HEK293 (cell line): ENCODE measurements around the gene PIM2.

Experiments used
- ATF2 ChIP-seq: fragments of 450-650 bp; formaldehyde crosslinking; IDR thresholded peaks from 2 replicates; pipeline ENCODE4 v1.5.1; 2016; ENCODE audit warnings: missing biosample characterization, missing genetic modification characterization, low read depth
- CTCF ChIP-seq: fragments of 450-650 bp; formaldehyde crosslinking; IDR thresholded peaks from 2 replicates; pipeline ENCODE4 v1.5.1; 2016; ENCODE audit warnings: missing biosample characterization, missing genetic modification characterization
- FEZF1 ChIP-seq: fragments of 450-650 bp; formaldehyde crosslinking; IDR thresholded peaks from 2 replicates; pipeline ENCODE4 v1.5.1; 2016; ENCODE audit warnings: missing biosample characterization, missing genetic modification characterization
- INSM2 ChIP-seq: fragments of 450-650 bp; formaldehyde crosslinking; IDR thresholded peaks from 2 replicates; pipeline ENCODE4 v1.5.1; 2016; ENCODE audit warnings: missing biosample characterization, missing genetic modification characterization
- MEIS1 ChIP-seq: sonication (generic); formaldehyde crosslinking; IDR thresholded peaks from 2 replicates; pipeline ENCODE4 v1.8.1; 2022; ENCODE audit warnings: missing genetic modification reagents, mild to moderate bottlenecking, borderline replicate concordance
- MYNN ChIP-seq: fragments of 450-650 bp; formaldehyde crosslinking; IDR thresholded peaks from 2 replicates; pipeline ENCODE4 v1.5.1; 2016; ENCODE audit warnings: missing biosample characterization, missing genetic modification characterization, borderline replicate concordance
- MZF1 ChIP-seq: fragments of 450-650 bp; formaldehyde crosslinking; IDR thresholded peaks from 2 replicates; pipeline ENCODE4 v1.5.1; 2017; ENCODE audit warnings: missing biosample characterization, missing genetic modification characterization, borderline replicate concordance
- SETDB1 ChIP-seq: IDR thresholded peaks from one replicate; pipeline ENCODE4 v1.6.1; 2017; ENCODE audit warnings: mild to moderate bottlenecking, low read length, moderate library complexity, mixed read lengths; ENCODE audit not compliant: insufficient read length
- SP3 ChIP-seq: fragments of 450-650 bp; formaldehyde crosslinking; IDR thresholded peaks from 2 replicates; pipeline ENCODE4 v1.5.1; 2016; ENCODE audit warnings: missing biosample characterization, missing genetic modification characterization
- ZBTB20 ChIP-seq: fragments of 450-650 bp; formaldehyde crosslinking; IDR thresholded peaks from 2 replicates; pipeline ENCODE4 v1.5.1; 2016; ENCODE audit warnings: missing biosample characterization, missing genetic modification characterization
- ZBTB21 ChIP-seq: fragments of 450-650 bp; formaldehyde crosslinking; IDR thresholded peaks from 2 replicates; pipeline ENCODE4 v1.5.1; 2017; ENCODE audit warnings: missing biosample characterization, missing genetic modification characterization
- ZNF184 ChIP-seq: fragments of 450-650 bp; IDR thresholded peaks from 2 replicates; pipeline ENCODE4 v1.5.1; 2018; ENCODE audit warnings: missing biosample characterization, mild to moderate bottlenecking, missing genetic modification characterization
- ZNF292 ChIP-seq: fragments of 450-650 bp; formaldehyde crosslinking; IDR thresholded peaks from 2 replicates; pipeline ENCODE4 v1.5.1; 2016; ENCODE audit warnings: low read depth, missing biosample characterization, missing genetic modification characterization, borderline replicate concordance
- ZNF335 ChIP-seq: fragments of 450-650 bp; formaldehyde crosslinking; conservative IDR thresholded peaks from 2 replicates; pipeline ENCODE4 v1.5.1; 2016; ENCODE audit warnings: missing biosample characterization, missing genetic modification characterization
- ZNF366 ChIP-seq: fragments of 450-650 bp; formaldehyde crosslinking; conservative IDR thresholded peaks from 2 replicates; pipeline ENCODE4 v1.5.1; 2016; ENCODE audit warnings: missing biosample characterization, missing genetic modification characterization
- ZNF37A ChIP-seq: fragments of 450-650 bp; IDR thresholded peaks from 2 replicates; pipeline ENCODE4 v1.5.1; 2018; ENCODE audit warnings: missing biosample characterization, missing genetic modification characterization
- ZNF391 ChIP-seq: fragments of 450-650 bp; formaldehyde crosslinking; IDR thresholded peaks from 2 replicates; pipeline ENCODE4 v1.5.1; 2016; ENCODE audit warnings: low read depth, missing biosample characterization, missing genetic modification characterization, borderline replicate concordance
- ZNF530 ChIP-seq: fragments of 450-650 bp; formaldehyde crosslinking; IDR thresholded peaks from 2 replicates; pipeline ENCODE4 v1.5.1; 2016; ENCODE audit warnings: low read depth, missing biosample characterization, missing genetic modification characterization
- ZNF558 ChIP-seq: fragments of 450-650 bp; formaldehyde crosslinking; IDR thresholded peaks from 2 replicates; pipeline ENCODE4 v1.5.1; 2016; ENCODE audit warnings: missing biosample characterization, missing genetic modification characterization
- ZNF621 ChIP-seq: fragments of 450-650 bp; formaldehyde crosslinking; IDR thresholded peaks from 2 replicates; pipeline ENCODE4 v1.5.1; 2017; ENCODE audit warnings: missing biosample characterization, missing genetic modification characterization
- ZNF626 ChIP-seq: fragments of 450-650 bp; sonication (Bioruptor Pico); formaldehyde crosslinking; IDR thresholded peaks from 2 replicates; pipeline ENCODE4 v1.5.1; 2018; ENCODE audit warnings: missing biosample characterization, missing genetic modification characterization, inconsistent platforms
- ZNF629 ChIP-seq: fragments of 450-650 bp; formaldehyde crosslinking; IDR thresholded peaks from 2 replicates; pipeline ENCODE4 v1.5.1; 2017; ENCODE audit warnings: missing biosample characterization, missing genetic modification characterization
- ZNF707 ChIP-seq: fragments of 450-650 bp; formaldehyde crosslinking; IDR thresholded peaks from 2 replicates; pipeline ENCODE4 v1.5.1; 2016; ENCODE audit warnings: missing biosample characterization, missing genetic modification characterization
- ZNF791 ChIP-seq: fragments of 450-650 bp; formaldehyde crosslinking; IDR thresholded peaks from 2 replicates; pipeline ENCODE4 v1.5.1; 2016; ENCODE audit warnings: missing biosample characterization, missing genetic modification characterization
- ZNF837 ChIP-seq: fragments of 450-650 bp; formaldehyde crosslinking; IDR thresholded peaks from 2 replicates; pipeline ENCODE4 v1.5.1; 2016; ENCODE audit warnings: missing biosample characterization, missing genetic modification characterization
- ZSCAN16 ChIP-seq: fragments of 450-650 bp; formaldehyde crosslinking; IDR thresholded peaks from 2 replicates; pipeline ENCODE4 v1.5.1; 2016; ENCODE audit warnings: missing biosample characterization, missing genetic modification characterization
- TF ChIP-seq, protein P1 (sequence below): fragments of 450-650 bp; formaldehyde crosslinking; IDR thresholded peaks from 2 replicates; pipeline ENCODE4 v1.5.1; 2016; ENCODE audit warnings: missing biosample characterization, missing genetic modification characterization
- TF ChIP-seq, protein P2 (sequence below): fragments of 450-650 bp; formaldehyde crosslinking; IDR thresholded peaks from 2 replicates; pipeline ENCODE4 v1.5.1; 2016; ENCODE audit warnings: missing biosample characterization, missing genetic modification characterization

PIM2 gene

DNA sequence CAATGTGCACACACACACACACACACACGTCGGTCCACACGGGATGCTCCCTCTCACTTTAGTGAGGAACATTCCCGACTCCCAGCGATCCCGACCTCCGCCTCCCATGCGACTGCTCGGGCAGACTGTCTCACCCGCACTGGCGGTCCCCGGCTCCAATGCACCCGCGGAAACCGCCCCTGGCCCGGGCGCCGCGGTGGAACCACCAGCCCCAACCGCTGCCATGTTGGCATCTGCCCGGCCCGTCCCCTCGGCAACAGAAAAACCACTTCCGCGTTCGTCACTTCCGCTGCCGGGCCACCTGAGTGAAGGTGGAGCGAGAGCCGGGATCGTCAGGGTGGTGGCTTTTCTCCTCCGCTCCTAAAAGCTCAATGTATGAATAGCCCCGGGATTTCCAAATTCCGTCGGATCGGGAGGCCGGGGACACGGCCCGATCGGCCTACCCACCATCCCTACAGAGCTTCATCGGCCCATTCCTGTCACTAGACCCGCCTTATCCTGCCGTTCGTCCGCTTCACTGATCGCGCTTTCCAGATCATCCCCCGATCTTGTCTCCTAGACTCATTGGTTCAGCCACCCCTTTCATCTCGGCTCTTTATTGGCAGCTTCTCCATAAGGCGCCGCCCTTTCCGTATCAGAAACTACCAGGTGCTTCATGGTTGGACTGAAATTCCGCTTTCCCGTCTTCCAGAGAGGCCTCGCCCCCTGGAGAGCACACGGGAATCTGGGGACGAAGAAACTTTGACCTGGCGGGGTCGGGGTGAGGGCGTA, 7.2 kb downstream of the PIM2 start, which contains the start of gene SLC35A2 (continued):
- TF ChIP-seq ZNF558 (no peak), SP3 (tag by site-specific recombination) (peak; percentile 60), SETDB1 (no peak), MEIS1 (no peak), ZNF184 (tag by site-specific recombination) (no peak), ZNF335 (peak; percentile 84), MZF1 (tag by site-specific recombination) (no peak), ZNF621 (tag by site-specific recombination) (no peak), FEZF1 (tag by site-specific recombination) (no peak), ZSCAN16 (no peak), ZNF530 (no peak), ZNF626 (no peak), ZBTB21 (tag by site-specific recombination) (0 out of 2 replicates have a peak, but pooled peaks have one; percentile 38), ZBTB20 (peak; percentile 44), ZNF391 (0 out of 2 replicates have a peak, but pooled peaks have one; percentile 75), ZNF629 (tag by site-specific recombination) (peak; percentile 62), ZNF292 (tag by site-specific recombination) (no peak), ZNF366 (peak; percentile 80), ZNF837 (no peak), ZNF707 (tag by site-specific recombination) (no peak), MYNN (tag by site-specific recombination) (no peak), ZNF37A (no peak), ZNF791 (tag by site-specific recombination) (no peak), CTCF (tag by site-specific recombination) (no peak), INSM2 (no peak), ATF2 (tag by site-specific recombination) (no peak)
- TF ChIP-seq, protein P1, sequence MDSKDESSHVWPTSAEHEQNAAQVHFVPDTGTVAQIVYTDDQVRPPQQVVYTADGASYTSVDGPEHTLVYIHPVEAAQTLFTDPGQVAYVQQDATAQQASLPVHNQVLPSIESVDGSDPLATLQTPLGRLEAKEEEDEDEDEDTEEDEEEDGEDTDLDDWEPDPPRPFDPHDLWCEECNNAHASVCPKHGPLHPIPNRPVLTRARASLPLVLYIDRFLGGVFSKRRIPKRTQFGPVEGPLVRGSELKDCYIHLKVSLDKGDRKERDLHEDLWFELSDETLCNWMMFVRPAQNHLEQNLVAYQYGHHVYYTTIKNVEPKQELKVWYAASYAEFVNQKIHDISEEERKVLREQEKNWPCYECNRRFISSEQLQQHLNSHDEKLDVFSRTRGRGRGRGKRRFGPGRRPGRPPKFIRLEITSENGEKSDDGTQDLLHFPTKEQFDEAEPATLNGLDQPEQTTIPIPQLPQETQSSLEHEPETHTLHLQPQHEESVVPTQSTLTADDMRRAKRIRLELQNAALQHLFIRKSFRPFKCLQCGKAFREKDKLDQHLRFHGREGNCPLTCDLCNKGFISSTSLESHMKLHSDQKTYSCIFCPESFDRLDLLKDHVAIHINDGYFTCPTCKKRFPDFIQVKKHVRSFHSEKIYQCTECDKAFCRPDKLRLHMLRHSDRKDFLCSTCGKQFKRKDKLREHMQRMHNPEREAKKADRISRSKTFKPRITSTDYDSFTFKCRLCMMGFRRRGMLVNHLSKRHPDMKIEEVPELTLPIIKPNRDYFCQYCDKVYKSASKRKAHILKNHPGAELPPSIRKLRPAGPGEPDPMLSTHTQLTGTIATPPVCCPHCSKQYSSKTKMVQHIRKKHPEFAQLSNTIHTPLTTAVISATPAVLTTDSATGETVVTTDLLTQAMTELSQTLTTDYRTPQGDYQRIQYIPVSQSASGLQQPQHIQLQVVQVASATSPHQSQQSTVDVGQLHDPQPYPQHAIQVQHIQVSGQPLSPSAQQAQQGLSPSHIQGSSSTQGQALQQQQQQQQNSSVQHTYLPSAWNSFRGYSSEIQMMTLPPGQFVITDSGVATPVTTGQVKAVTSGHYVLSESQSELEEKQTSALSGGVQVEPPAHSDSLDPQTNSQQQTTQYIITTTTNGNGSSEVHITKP (tag by site-specific recombination): peak; percentile 90
- TF ChIP-seq, protein P2, sequence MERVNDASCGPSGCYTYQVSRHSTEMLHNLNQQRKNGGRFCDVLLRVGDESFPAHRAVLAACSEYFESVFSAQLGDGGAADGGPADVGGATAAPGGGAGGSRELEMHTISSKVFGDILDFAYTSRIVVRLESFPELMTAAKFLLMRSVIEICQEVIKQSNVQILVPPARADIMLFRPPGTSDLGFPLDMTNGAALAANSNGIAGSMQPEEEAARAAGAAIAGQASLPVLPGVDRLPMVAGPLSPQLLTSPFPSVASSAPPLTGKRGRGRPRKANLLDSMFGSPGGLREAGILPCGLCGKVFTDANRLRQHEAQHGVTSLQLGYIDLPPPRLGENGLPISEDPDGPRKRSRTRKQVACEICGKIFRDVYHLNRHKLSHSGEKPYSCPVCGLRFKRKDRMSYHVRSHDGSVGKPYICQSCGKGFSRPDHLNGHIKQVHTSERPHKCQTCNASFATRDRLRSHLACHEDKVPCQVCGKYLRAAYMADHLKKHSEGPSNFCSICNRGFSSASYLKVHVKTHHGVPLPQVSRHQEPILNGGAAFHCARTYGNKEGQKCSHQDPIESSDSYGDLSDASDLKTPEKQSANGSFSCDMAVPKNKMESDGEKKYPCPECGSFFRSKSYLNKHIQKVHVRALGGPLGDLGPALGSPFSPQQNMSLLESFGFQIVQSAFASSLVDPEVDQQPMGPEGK (tag by site-specific recombination): peak; percentile 56; the same call in 1 of the 2 replicates
